Midbrain (tissue), 1 donor: ENCODE measurements around the gene CPXM1.
"Not testable (repeated sequence)": the region's sequence is repeated elsewhere in the genome, so short reads cannot be mapped to it uniquely, and the experiment has no call there.

Experiments used
- DNase-seq: peaks from one replicate; lab custom pipeline; 2025; lab: John Stamatoyannopoulos, UW

Gene CPXM1

GRCh38 chr20:2800521-2801285 is at the start of gene CPXM1:
Gene CPXM1 (minus strand): TSS chr20:2800627. CDS start chr20:2800572, 55 bp downstream.
- no peak for DNase-seq

GRCh38 chr20:2849529-2849928 is 49.1 kb upstream of the CPXM1 start:
- DNase-seq, result no peak

GRCh38 chr20:2847802-2848201 is 47.4 kb upstream of the CPXM1 start:
- no peak for DNase-seq

GRCh38 chr20:2846698-2847097 is 46.3 kb upstream of the CPXM1 start:
- DNase-seq, result no peak

- no peak for DNase-seq
Measured at GRCh38 chr20:2845607-2846006, 45.2 kb upstream of the CPXM1 start.

- DNase-seq, result peak; percentile 40
Measured at GRCh38 chr20:2840967-2841531, 40.6 kb upstream of the CPXM1 start.

GRCh38 chr20:2840138-2840966 is 39.9 kb upstream of the CPXM1 start, which contains the start of the genes PCED1A and VPS16:
Gene PCED1A (minus strand): TSS chr20:2840655. CDS start chr20:2839912, 743 bp downstream.
Gene VPS16 (plus strand): TSS chr20:2840745. CDS start chr20:2840775, 30 bp downstream.
- peak; percentile 90 for DNase-seq

GRCh38 chr20:2839732-2840137 is 39.3 kb upstream of the CPXM1 start:
- DNase-seq, result no peak

GRCh38 chr20:2838847-2839671 is 38.6 kb upstream of the CPXM1 start:
- DNase-seq, result no peak

- no peak for DNase-seq
Measured at GRCh38 chr20:2838170-2838797, 37.9 kb upstream of the CPXM1 start.

GRCh38 chr20:2837221-2837960 is 37.0 kb upstream of the CPXM1 start:
- DNase-seq, result no peak

- no peak for DNase-seq
Measured at GRCh38 chr20:2836035-2836434, 35.6 kb upstream of the CPXM1 start.

GRCh38 chr20:2835331-2835796 is 34.9 kb upstream of the CPXM1 start:
- no peak for DNase-seq

GRCh38 chr20:2834401-2835110 is 34.1 kb upstream of the CPXM1 start:
- no peak for DNase-seq

GRCh38 chr20:2833761-2834160 is 33.3 kb upstream of the CPXM1 start:
- DNase-seq, result no peak

- DNase-seq, result not testable (repeated sequence)
Measured at GRCh38 chr20:2831206-2831605, 30.8 kb upstream of the CPXM1 start.

GRCh38 chr20:2829376-2829775 is 28.9 kb upstream of the CPXM1 start:
- no peak for DNase-seq

- DNase-seq, result no peak
Measured at GRCh38 chr20:2826655-2827054, 26.2 kb upstream of the CPXM1 start.

GRCh38 chr20:2825761-2826160 is 25.3 kb upstream of the CPXM1 start:
- DNase-seq, result no peak

- no peak for DNase-seq
Measured at GRCh38 chr20:2822073-2822472, 21.6 kb upstream of the CPXM1 start.
